HepG2 (cell line): ENCODE results near the gene JADE2. TPM values are rescaled to one million over a fixed set of nuclear protein-coding genes. Genes with fewer than 3 reads are reported as not detected.

Experiments used
- FOXA3 ChIP-seq: IDR thresholded peaks from 2 replicates; pipeline ENCODE4 v1.6.1; 2016; ENCODE audit warnings: missing genetic modification reagents, missing compliant biosample characterization
- HDAC2 ChIP-seq: sonication (generic); formaldehyde crosslinking; IDR thresholded peaks from 2 replicates; pipeline ENCODE4 v1.4.0; 2020; ENCODE audit warnings: missing genetic modification reagents
- HOXA7 ChIP-seq: sonication (generic); formaldehyde crosslinking; IDR thresholded peaks from 2 replicates; pipeline ENCODE4 v1.8.1; 2022; ENCODE audit warnings: mild to moderate bottlenecking, missing genetic modification reagents, moderate library complexity
- MTF1 ChIP-seq: sonication (generic); formaldehyde crosslinking; IDR thresholded peaks from 2 replicates; pipeline ENCODE4 v1.5.0; 2020; ENCODE audit warnings: missing genetic modification reagents
- NFATC3 ChIP-seq: sonication (generic); formaldehyde crosslinking; IDR thresholded peaks from 2 replicates; pipeline ENCODE4 v1.5.1; 2020; ENCODE audit warnings: mild to moderate bottlenecking, missing genetic modification reagents
- PATZ1 ChIP-seq: sonication (generic); formaldehyde crosslinking; IDR thresholded peaks from 2 replicates; pipeline ENCODE4 v1.4.0; 2020; ENCODE audit warnings: missing genetic modification reagents
- PRPF4 ChIP-seq: fragments of 200-400 bp; formaldehyde crosslinking; IDR thresholded peaks from 2 replicates; pipeline ENCODE4 v1.6.1; 2016; ENCODE audit warnings: low read length, low read depth; ENCODE audit not compliant: poor library complexity, severe bottlenecking
- RNF2 ChIP-seq: fragments of 450-650 bp; conservative IDR thresholded peaks from 2 replicates; pipeline ENCODE4 v1.6.1; 2016; ENCODE audit warnings: low read depth
- SNAPC5 ChIP-seq: sonication (generic); formaldehyde crosslinking; IDR thresholded peaks from 2 replicates; pipeline ENCODE4 v1.8.1; 2023; ENCODE audit warnings: mild to moderate bottlenecking, missing genetic modification reagents, borderline replicate concordance
- TARDBP ChIP-seq: sonication (generic); formaldehyde crosslinking; IDR thresholded peaks from 2 replicates; pipeline ENCODE4 v1.8.0; 2022; ENCODE audit warnings: mild to moderate bottlenecking, missing genetic modification reagents
- TCF7L2 ChIP-seq: IDR thresholded peaks from 2 replicates; pipeline ENCODE4 v1.6.1; 2011; ENCODE audit warnings: mild to moderate bottlenecking, low read depth, low read length, moderate library complexity
- TGIF2 ChIP-seq: IDR thresholded peaks from 2 replicates; pipeline ENCODE4 v1.6.1; 2016; ENCODE audit warnings: control low read depth, missing compliant biosample characterization
- ZNF205 ChIP-seq: IDR thresholded peaks from 2 replicates; pipeline ENCODE4 v1.6.1; 2018; ENCODE audit warnings: missing biosample characterization, missing genetic modification reagents
- ZNF274 ChIP-seq: sonication (generic); formaldehyde crosslinking; IDR thresholded peaks from 2 replicates; pipeline ENCODE4 v1.5.1; 2020; ENCODE audit warnings: mild to moderate bottlenecking, missing genetic modification reagents
- ZNF354B ChIP-seq: sonication (generic); formaldehyde crosslinking; IDR thresholded peaks from 2 replicates; pipeline ENCODE4 v1.8.0; 2022; ENCODE audit warnings: mild to moderate bottlenecking, missing genetic modification reagents
- ZNF704 ChIP-seq: sonication (generic); formaldehyde crosslinking; IDR thresholded peaks from 2 replicates; pipeline ENCODE4 v1.8.1; 2023; ENCODE audit warnings: mild to moderate bottlenecking, inconsistent platforms, moderate library complexity, missing genetic modification reagents, borderline replicate concordance
- ZNF720 ChIP-seq: sonication (generic); formaldehyde crosslinking; IDR thresholded peaks from 2 replicates; pipeline ENCODE4 v1.4.0; 2020; ENCODE audit warnings: missing genetic modification reagents
- ZNF891 ChIP-seq: sonication (generic); formaldehyde crosslinking; IDR thresholded peaks from 2 replicates; pipeline ENCODE4 v1.5.0; 2020; ENCODE audit warnings: mild to moderate bottlenecking, missing genetic modification reagents
- polyA plus RNA-seq, 8 experiments: library from polyadenylated mRNA; depleted of rRNA in 3 of 8; stranded (reverse) in 7 of 8; unstranded in 1 of 8; fragments of >200 nt; fragmentation: Illumina TruSeq in 4 of 8; extraction: Trizol in 4 of 8; gene quantifications; 2 replicates each; pipeline versions ENCODE4 v1.2.1 to v1.2.3, GENCODE V29; 2011 to 2016; ENCODE audit warnings: low read depth in 4 of 8, missing spikeins in 1 of 8, mixed read lengths in 1 of 8; ENCODE audit not compliant: insufficient read depth in 1 of 8
- total RNA-seq, 5 experiments: library from RNA; depleted of rRNA; stranded (reverse); fragments of >200 nt; fragmentation: Illumina TruSeq; extraction: Trizol; gene quantifications; 2 replicates each; pipeline ENCODE4 v1.2.3, GENCODE V29; 2016; ENCODE audit warnings: low read depth in 1 of 5
- TF ChIP-seq, protein P1 (sequence below): sonication (generic); formaldehyde crosslinking; IDR thresholded peaks from 2 replicates; pipeline ENCODE4 v1.5.0; 2020; ENCODE audit warnings: missing genetic modification reagents
- TF ChIP-seq, protein P2 (sequence below): sonication (generic); formaldehyde crosslinking; IDR thresholded peaks from 2 replicates; pipeline ENCODE4 v1.4.0; 2020; ENCODE audit warnings: mild to moderate bottlenecking, missing genetic modification reagents
- TF ChIP-seq, protein P3 (sequence below): sonication (generic); formaldehyde crosslinking; IDR thresholded peaks from 2 replicates; pipeline ENCODE4 v1.4.0; 2020; ENCODE audit warnings: missing genetic modification reagents

The JADE2 gene
- total and polyA plus RNA-seq, 2 of the 13 experiments (the other 11 are each of a cell fraction or from before 2014, with no cell fraction given) = 7.5 to 15.1 TPM

DNA sequence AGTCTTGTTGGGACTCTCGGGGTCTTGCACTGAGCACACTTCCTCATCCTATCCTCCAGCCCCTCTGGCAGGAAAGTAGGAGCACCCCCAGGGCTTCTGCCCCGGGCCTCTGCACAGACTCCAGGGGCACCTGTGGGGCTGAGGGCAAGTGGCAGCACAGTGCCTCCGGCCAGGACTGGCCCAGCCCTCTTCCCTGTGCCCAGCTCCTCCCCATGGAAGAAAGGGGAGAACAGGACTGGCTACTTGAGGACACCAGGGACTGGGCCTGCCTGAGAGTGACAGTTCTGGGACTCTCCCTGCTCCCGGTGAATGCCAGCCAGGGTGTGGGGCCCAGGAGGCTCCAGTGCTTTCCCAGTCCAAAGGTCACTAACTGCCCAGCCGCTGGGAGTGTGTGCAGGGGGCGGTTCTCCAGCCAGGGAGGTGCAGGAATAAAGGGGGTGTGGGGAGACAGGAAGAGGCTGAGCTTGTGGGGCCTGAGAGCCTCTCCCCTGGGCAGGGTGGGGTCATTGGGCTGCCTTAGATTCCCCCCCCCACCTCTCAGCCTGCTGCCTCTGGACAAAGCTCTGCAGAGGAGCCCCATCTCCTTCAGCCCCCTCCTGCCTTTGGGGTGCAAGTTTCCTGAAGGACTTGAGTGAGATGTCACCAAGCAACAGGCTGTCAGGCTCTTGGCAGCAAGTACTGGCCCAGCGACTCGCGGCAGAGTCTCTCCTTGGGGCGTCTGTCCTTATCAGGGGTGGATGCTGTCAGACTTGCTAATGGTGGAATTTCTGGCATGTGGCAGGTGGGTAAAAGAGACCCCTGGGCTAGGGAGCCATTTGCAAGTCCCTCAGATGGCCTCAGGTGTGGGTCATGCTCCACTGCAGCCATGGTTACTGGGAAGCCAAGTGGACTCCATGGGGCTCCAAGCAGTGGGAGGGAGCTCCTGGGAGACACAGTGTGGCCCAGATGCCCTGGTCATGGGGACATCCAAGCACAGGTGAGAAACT lies 19.1 kb upstream of the JADE2 start (continued):
- TF ChIP-seq HDAC2 = peak; percentile 89
- no peak for TF ChIP-seq TCF7L2
- TF ChIP-seq ZNF274 (CRISPR knock-in tag) = peak; percentile 56
- TF ChIP-seq RNF2 = no peak
- TF ChIP-seq ZNF354B = no peak
- TF ChIP-seq ZNF704 (CRISPR knock-in tag) = peak; percentile 42; the same call in 1 of the 2 replicates
- no peak for TF ChIP-seq PRPF4
- no peak for TF ChIP-seq SNAPC5 (CRISPR knock-in tag)
- TF ChIP-seq, protein P1, sequence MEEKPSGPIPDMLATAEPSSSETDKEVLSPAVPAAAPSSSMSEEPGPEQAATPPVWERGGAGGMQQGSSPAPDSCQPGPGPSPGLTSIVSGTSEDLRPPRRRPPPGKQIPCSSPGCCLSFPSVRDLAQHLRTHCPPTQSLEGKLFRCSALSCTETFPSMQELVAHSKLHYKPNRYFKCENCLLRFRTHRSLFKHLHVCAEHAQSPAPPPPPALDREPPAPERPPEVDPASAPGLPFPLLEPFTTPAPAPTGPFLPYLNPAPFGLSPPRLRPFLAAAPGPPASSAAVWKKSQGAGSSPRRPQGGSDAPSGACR (CRISPR knock-in tag) = 0 out of 2 replicates have a peak, but pooled peaks have one; percentile 69
- peak; percentile 71; the same call in 1 of the 2 replicates for TF ChIP-seq ZNF205 (CRISPR knock-in tag)
- TF ChIP-seq, protein P2, sequence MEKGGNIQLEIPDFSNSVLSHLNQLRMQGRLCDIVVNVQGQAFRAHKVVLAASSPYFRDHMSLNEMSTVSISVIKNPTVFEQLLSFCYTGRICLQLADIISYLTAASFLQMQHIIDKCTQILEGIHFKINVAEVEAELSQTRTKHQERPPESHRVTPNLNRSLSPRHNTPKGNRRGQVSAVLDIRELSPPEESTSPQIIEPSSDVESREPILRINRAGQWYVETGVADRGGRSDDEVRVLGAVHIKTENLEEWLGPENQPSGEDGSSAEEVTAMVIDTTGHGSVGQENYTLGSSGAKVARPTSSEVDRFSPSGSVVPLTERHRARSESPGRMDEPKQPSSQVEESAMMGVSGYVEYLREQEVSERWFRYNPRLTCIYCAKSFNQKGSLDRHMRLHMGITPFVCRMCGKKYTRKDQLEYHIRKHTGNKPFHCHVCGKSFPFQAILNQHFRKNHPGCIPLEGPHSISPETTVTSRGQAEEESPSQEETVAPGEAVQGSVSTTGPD (CRISPR knock-in tag) = no peak; the same call in 1 of the 2 replicates
- peak; percentile 99 for TF ChIP-seq PATZ1 (CRISPR knock-in tag)
- peak; percentile 75 for TF ChIP-seq FOXA3 (CRISPR knock-in tag)
- TF ChIP-seq, protein P3, sequence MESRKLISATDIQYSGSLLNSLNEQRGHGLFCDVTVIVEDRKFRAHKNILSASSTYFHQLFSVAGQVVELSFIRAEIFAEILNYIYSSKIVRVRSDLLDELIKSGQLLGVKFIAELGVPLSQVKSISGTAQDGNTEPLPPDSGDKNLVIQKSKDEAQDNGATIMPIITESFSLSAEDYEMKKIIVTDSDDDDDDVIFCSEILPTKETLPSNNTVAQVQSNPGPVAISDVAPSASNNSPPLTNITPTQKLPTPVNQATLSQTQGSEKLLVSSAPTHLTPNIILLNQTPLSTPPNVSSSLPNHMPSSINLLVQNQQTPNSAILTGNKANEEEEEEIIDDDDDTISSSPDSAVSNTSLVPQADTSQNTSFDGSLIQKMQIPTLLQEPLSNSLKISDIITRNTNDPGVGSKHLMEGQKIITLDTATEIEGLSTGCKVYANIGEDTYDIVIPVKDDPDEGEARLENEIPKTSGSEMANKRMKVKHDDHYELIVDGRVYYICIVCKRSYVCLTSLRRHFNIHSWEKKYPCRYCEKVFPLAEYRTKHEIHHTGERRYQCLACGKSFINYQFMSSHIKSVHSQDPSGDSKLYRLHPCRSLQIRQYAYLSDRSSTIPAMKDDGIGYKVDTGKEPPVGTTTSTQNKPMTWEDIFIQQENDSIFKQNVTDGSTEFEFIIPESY = no peak
- TF ChIP-seq TGIF2 (CRISPR knock-in tag) = no peak; the same call in none of the 2 replicates
- TF ChIP-seq HOXA7 = no peak
- TF ChIP-seq ZNF720 (CRISPR knock-in tag) = no peak
- TF ChIP-seq MTF1 (CRISPR knock-in tag) = no peak
- TF ChIP-seq NFATC3 (CRISPR knock-in tag) = no peak
- peak; percentile 97 for TF ChIP-seq TARDBP
- TF ChIP-seq ZNF891 (CRISPR knock-in tag) = peak; percentile 74
